Aorta (tissue), 5 donors: ENCODE measurements around the gene MEDAG. TPM values are rescaled to one million over a fixed set of nuclear protein-coding genes. Genes with fewer than 3 reads are reported as not detected.

Experiments used
- ATAC-seq: fragments of 200-7000 bp; cut with Tn5 transposase; one replicate; pipeline ENCODE4 v1.9.1; 2022; ENCODE audit warnings: moderate library complexity; ENCODE audit not compliant: low FRiP score
- DNase-seq, 2 donors: peaks; one replicate each; pipeline ENCODE4 v3.0.0-alpha.2; 2020
- H3K27ac ChIP-seq, 2 donors: one replicate each; pipeline ENCODE4 v1.5.1; 2013; ENCODE audit warnings: low read length in 2 of 2, mild to moderate bottlenecking in 2 of 2, moderate library complexity in 2 of 2, control low read depth in 1 of 2, inconsistent platforms in 1 of 2, low read depth in 1 of 2
- H3K27me3 ChIP-seq, 2 donors: one replicate each; pipeline ENCODE4 v1.6.1; 2013; ENCODE audit warnings: control low read depth in 1 of 2, low read length in 1 of 2, mild to moderate bottlenecking in 1 of 2, moderate library complexity in 1 of 2; ENCODE audit not compliant: insufficient read depth in 2 of 2, control insufficient read depth in 1 of 2
- H3K36me3 ChIP-seq, 2 donors: one replicate each; pipeline ENCODE4 v1.6.1; 2013; ENCODE audit warnings: control low read depth in 1 of 2, low read length in 1 of 2, mild to moderate bottlenecking in 1 of 2; ENCODE audit not compliant: insufficient read depth in 2 of 2, control insufficient read depth in 1 of 2
- H3K4me1 ChIP-seq, 2 donors: one replicate each; pipeline ENCODE4 v1.6.1; 2013; ENCODE audit warnings: low read length in 2 of 2, control low read depth in 1 of 2, mild to moderate bottlenecking in 1 of 2, moderate library complexity in 1 of 2; ENCODE audit not compliant: insufficient read depth in 2 of 2, control insufficient read depth in 1 of 2
- H3K4me3 ChIP-seq, 2 donors: one replicate each; pipeline ENCODE4 v1.5.1; 2013; ENCODE audit warnings: low read length in 2 of 2, control low read depth in 1 of 2, mild to moderate bottlenecking in 1 of 2
- H3K9me3 ChIP-seq: one replicate; pipeline ENCODE4 v1.6.1; 2013; ENCODE audit warnings: mild to moderate bottlenecking, low read length; ENCODE audit not compliant: control insufficient read depth
- WGBS, 2 donors: extraction: QIAGEN DNeasy Blood & Tissue Kit; methylation state at CpG; one replicate each; pipeline ENCODE4 v1.1.7; 2013; 5-methylcytosine and 5-hydroxymethylcytosine counted together
- intact Hi-C, 2 donors: fragments of 100-400 bp; cut with DNase I; formaldehyde crosslinking; loops; one replicate each; pipeline versions ENCODE4 v1.14.2 to v1.15.0; 2022
- polyA plus RNA-seq, 2 donors: library from polyadenylated mRNA; stranded (reverse); fragments of 200-250 nt; gene quantifications; one replicate each; pipeline ENCODE4 v1.2.3, GENCODE V29; 2013
- total RNA-seq, 2 donors: library from RNA; stranded (reverse); fragmentation: NEBNext Ultra II Directional; extraction: Animal tissue kit (Norgen Biotek cat#: 25700); gene quantifications; one replicate each; pipeline ENCODE4 v1.2.1, GENCODE V29; 2021
- donor health status: healthy with polysubstance abuse.
- donor health status: Bipolar disorder and iron deficiency.
- donor health status: DM: no; HTN: no; CAD: no.
- donor health status: DM: no; HTN: no; CAD: no.
- donor health status: DM: yes; HTN: yes; CAD: no.

The MEDAG gene
- total and polyA plus RNA-seq, 4 donors, result 60.2 to 188 (median 155) TPM

- intact Hi-C loops, result loop anchor here in 1 of 2 donors (5.0 kb wide), 1 partner anchor 33 kb away; the partner anchor contains the start of gene MEDAG
- ATAC-seq (no peak), DNase-seq (no peak)
- Histone ChIP-seq H3K27ac (no peak overlapping the region), H3K27me3 (no peaks in the 10 kb centered on the region), H3K9me3 (no peaks in the 10 kb centered on the region), H3K4me1 (peaks cover 2 to 6% of the 10 kb centered on the region in 2 donors), H3K36me3 (no peaks in the 10 kb centered on the region), H3K4me3 (no peak overlapping the region)
- 83 to 88% methylated on average over 6 of the region's 6 CpGs for WGBS, 2 donors
Observed at GRCh38 chr13:30874561-30874960, 31.5 kb upstream of the MEDAG start.

- no peak for ATAC-seq
- no peaks in the 10 kb centered on the region for H3K9me3 ChIP-seq
- peak overlapping the region; percentile 29 to 72 for H3K27ac ChIP-seq
- intact Hi-C loops, result no loop called here
- no peaks in the 10 kb centered on the region for H3K36me3 ChIP-seq
- H3K4me1 ChIP-seq, result peaks cover 5 to 22% of the 10 kb centered on the region in 2 donors
- H3K27me3 ChIP-seq, result no peaks in the 10 kb centered on the region
- 3 to 4% methylated on average over 1 of the region's 1 CpG for WGBS, 2 donors
- DNase-seq, result no peak
- H3K4me3 ChIP-seq, result no peak overlapping the region
Observed at GRCh38 chr13:30877335-30877734, 28.7 kb upstream of the MEDAG start.

- H3K4me3 ChIP-seq, result no peak overlapping the region
- H3K36me3 ChIP-seq, result no peaks in the 10 kb centered on the region
- no peaks in the 10 kb centered on the region for H3K27me3 ChIP-seq
- H3K4me1 ChIP-seq, result peaks cover 2 to 21% of the 10 kb centered on the region in 2 donors
- peak overlapping the region; percentile 96 to 97 for H3K27ac ChIP-seq
- DNase-seq (no peak), ATAC-seq (peak; percentile 47)
- 91 to 94% methylated on average over 2 of the region's 2 CpGs for WGBS, 2 donors
- intact Hi-C loops, result loop anchor here (2.0 kb wide), 2 partner anchors 16 to 18 kb away; no protein-coding TSS in a partner anchor
- H3K9me3 ChIP-seq, result no peaks in the 10 kb centered on the region
Observed at GRCh38 chr13:30880151-30880855, 25.8 kb upstream of the MEDAG start.

GRCh38 chr13:30880856-30881155 is 25.3 kb upstream of the MEDAG start:
- WGBS, 2 donors, result 14 to 15% methylated on average over 4 of the region's 4 CpGs
- H3K36me3 ChIP-seq, result no peaks in the 10 kb centered on the region
- peaks cover 2 to 21% of the 10 kb centered on the region in 2 donors for H3K4me1 ChIP-seq
- ATAC-seq (peak; percentile 92), DNase-seq (no peak)
- H3K27ac ChIP-seq, result peak overlapping the region; percentile 96 to 97
- H3K9me3 ChIP-seq, result no peaks in the 10 kb centered on the region
- H3K27me3 ChIP-seq, result no peaks in the 10 kb centered on the region
- H3K4me3 ChIP-seq, result no peak overlapping the region
- intact Hi-C loops, result loop anchor here (2.0 kb wide), 2 partner anchors 16 to 18 kb away; no protein-coding TSS in a partner anchor

- intact Hi-C loops, result loop anchor here (2.0 kb wide), 2 partner anchors 16 to 18 kb away; no protein-coding TSS in a partner anchor
- ATAC-seq (peak; percentile 89), DNase-seq (peak; percentile 85 to 87)
- WGBS, 2 donors, result 3 to 13% methylated on average over 3 of the region's 3 CpGs
- Histone ChIP-seq H3K4me1 (peaks cover 2 to 21% of the 10 kb centered on the region in 2 donors), H3K9me3 (no peaks in the 10 kb centered on the region), H3K36me3 (no peaks in the 10 kb centered on the region), H3K27ac (peak overlapping the region; percentile 72 to 97), H3K4me3 (no peak overlapping the region), H3K27me3 (no peaks in the 10 kb centered on the region)
Observed at GRCh38 chr13:30881191-30881651, 24.9 kb upstream of the MEDAG start.

- no peaks in the 10 kb centered on the region for H3K27me3 ChIP-seq
- no peaks in the 10 kb centered on the region for H3K9me3 ChIP-seq
- DNase-seq (no peak), ATAC-seq (no peak)
- no peak overlapping the region for H3K4me3 ChIP-seq
- H3K27ac ChIP-seq, result peak overlapping the region; percentile 4 to 97
- peaks cover 2 to 21% of the 10 kb centered on the region in 2 donors for H3K4me1 ChIP-seq
- no peaks in the 10 kb centered on the region for H3K36me3 ChIP-seq
- intact Hi-C loops, result no loop called here
- 78 to 79% methylated on average over 8 of the region's 8 CpGs for WGBS, 2 donors
Observed at GRCh38 chr13:30882026-30882850, 23.8 kb upstream of the MEDAG start.

- H3K27ac ChIP-seq, result peak overlapping the region in 1 of 2 donors; percentile 28
- H3K9me3 ChIP-seq, result no peaks in the 10 kb centered on the region
- intact Hi-C loops, result no loop called here
- no peaks in the 10 kb centered on the region for H3K27me3 ChIP-seq
- no peaks in the 10 kb centered on the region for H3K36me3 ChIP-seq
- no peak overlapping the region for H3K4me3 ChIP-seq
- WGBS, 2 donors, result 87% methylated on average over 13 of the region's 13 CpGs
- H3K4me1 ChIP-seq, result peaks cover 2 to 21% of the 10 kb centered on the region in 2 donors
- ATAC-seq (no peak), DNase-seq (no peak)
Observed at GRCh38 chr13:30882996-30883766, 22.9 kb upstream of the MEDAG start.

GRCh38 chr13:30884543-30884942 is 21.5 kb upstream of the MEDAG start:
- no peak overlapping the region for H3K27ac ChIP-seq
- no peak overlapping the region for H3K4me3 ChIP-seq
- 93 to 95% methylated on average over 5 of the region's 5 CpGs for WGBS, 2 donors
- DNase-seq, result no peak
- ATAC-seq, result no peak
- no peaks in the 10 kb centered on the region for H3K36me3 ChIP-seq
- no peaks in the 10 kb centered on the region for H3K9me3 ChIP-seq
- intact Hi-C loops, result no loop called here
- H3K27me3 ChIP-seq, result no peaks in the 10 kb centered on the region
- peaks cover 2 to 17% of the 10 kb centered on the region in 2 donors for H3K4me1 ChIP-seq
